Ovary (tissue), 9 donors: ENCODE results near the gene WFIKKN1. TPM values are rescaled to one million over a fixed set of nuclear protein-coding genes. Genes with fewer than 3 reads are reported as not detected.

ENCODE experiments used
- DNase-seq, 5 donors: peaks; one replicate each; pipeline ENCODE4 v3.0.0-alpha.2; 2019 to 2020
- H3K27ac ChIP-seq, 2 donors: fragments of 200-600 bp; one replicate each; pipeline versions ENCODE4 v1.5.1 to v1.8.0; 2019 to 2022
- H3K27me3 ChIP-seq: fragments of 200-600 bp; one replicate; pipeline ENCODE4 v1.8.0; 2022
- H3K36me3 ChIP-seq: fragments of 200-600 bp; sonication (generic); one replicate; pipeline ENCODE4 v1.5.1; 2019
- H3K4me1 ChIP-seq: one replicate; pipeline ENCODE4 v1.8.1; 2013; ENCODE audit warnings: mild to moderate bottlenecking, moderate library complexity; ENCODE audit not compliant: insufficient read depth
- H3K4me3 ChIP-seq: fragments of 200-600 bp; sonication (generic); one replicate; pipeline ENCODE4 v1.5.1; 2017
- H3K9me3 ChIP-seq, 2 donors: fragments of 200-600 bp in 1 of 2; sonication (generic) in 1 of 2; one replicate each; pipeline versions ENCODE4 v1.5.1 to v1.8.1; 2013 to 2019; ENCODE audit warnings: mild to moderate bottlenecking in 1 of 2, moderate library complexity in 1 of 2
- EP300 ChIP-seq: sonication (generic); formaldehyde crosslinking; IDR thresholded peaks from one replicate; pipeline ENCODE4 v1.6.1; 2017; ENCODE audit warnings: antibody characterized with exemption
- POLR2A ChIP-seq: fragments of 450-650 bp; IDR thresholded peaks from one replicate; pipeline ENCODE4 v1.6.1; 2017; ENCODE audit warnings: antibody characterized with exemption, mild to moderate bottlenecking, moderate library complexity
- WGBS, 3 donors: extraction: QIAGEN DNeasy Blood & Tissue Kit in 1 of 3; methylation state at CpG; one replicate each; pipeline versions ENCODE4 v1.1.5 to v1.1.7; 2013 to 2017; 5-methylcytosine and 5-hydroxymethylcytosine counted together
- intact Hi-C, 4 donors: fragments of 100-400 bp; cut with DNase I; formaldehyde crosslinking; loops; one replicate each; pipeline versions ENCODE4 v1.11.0 to v1.15.1; 2022 to 2023
- polyA plus RNA-seq, 2 donors: library from polyadenylated mRNA; stranded (reverse); fragments of 200-250 nt in 1 of 2; fragments of 350-450 nt in 1 of 2; fragmentation: Illumina TruSeq in 1 of 2; extraction: RNeasy Lipid Tissue Mini Kit (QIAGEN cat#74804) in 1 of 2; gene quantifications; one replicate each; pipeline ENCODE4 v1.2.3, GENCODE V29; 2013 to 2014
- total RNA-seq, 7 donors: library from RNA; depleted of rRNA in 2 of 7; stranded (reverse); fragments of >200 nt in 2 of 7; fragmentation: NEBNext Ultra II Directional in 3 of 7; extraction: Animal tissue kit (Norgen Biotek cat#: 25700) in 3 of 7; gene quantifications; one replicate each; pipeline versions ENCODE4 v1.1.0 to v1.2.4, GENCODE V29; 2016 to 2023
- TF ChIP-seq, protein P1 (sequence below), 3 donors: fragments of 450-650 bp in 2 of 3; fragments of 200-600 bp in 1 of 3; IDR thresholded peaks; one replicate each; pipeline versions ENCODE4 v1.5.1 to v1.8.0; 2016 to 2022; ENCODE audit warnings: antibody characterized with exemption in 3 of 3, mild to moderate bottlenecking in 1 of 3
- donor health status: DM: no; HTN: no; CAD: no; lungs with moderate emphysema.
- donor health status: DM: no; HTN: no; CAD: no.
- donor health status: Bipolar disorder and iron deficiency.
- donor health status: DM: yes; HTN: yes; CAD: no.
- donor health status: DM: no; HTN: no; CAD: no.
- donor health status: DM: yes; HTN: yes; CAD: no.

WFIKKN1 gene
- total and polyA plus RNA-seq, 9 donors = 0.10 to 2.6 (median 1.1) TPM

DNA sequence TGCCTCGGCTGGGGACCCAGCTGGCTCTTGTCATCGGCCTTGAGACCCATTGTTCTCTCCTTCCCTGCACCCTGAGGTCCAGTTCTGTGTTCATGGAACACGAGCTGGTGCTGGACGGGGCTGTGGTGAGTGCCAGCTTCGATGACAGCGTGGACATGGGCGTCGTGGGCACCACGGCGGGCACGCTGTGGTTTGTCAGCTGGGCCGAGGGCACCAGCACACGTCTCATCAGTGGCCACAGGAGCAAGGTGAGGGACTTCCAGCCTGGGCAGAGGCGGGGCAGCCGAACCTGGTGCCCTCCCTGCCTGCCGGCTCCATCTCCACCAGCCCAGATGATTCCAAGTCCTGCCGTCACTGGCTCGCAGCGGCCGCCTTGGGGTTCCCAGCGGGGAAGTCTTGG lies 31.8 kb downstream of the WFIKKN1 start:
- DNase-seq = no peak
- intact Hi-C loops = loop anchor here in 2 of 4 donors (5.0 to 10.0 kb wide), 3 partner anchors 80 to 278 kb away; partner anchors contain the start of gene PGAP6 (in 1 of the 2)
- H3K9me3 ChIP-seq = no peaks in the 10 kb centered on the region
- peaks cover 8% of the 10 kb centered on the region for H3K4me1 ChIP-seq
- WGBS, 3 donors = 92 to 96% (median 93%) methylated on average over 19 to 21 of the region's 21 CpGs
- H3K4me3 ChIP-seq = no peak overlapping the region
- no peak overlapping the region for H3K27ac ChIP-seq
- H3K27me3 ChIP-seq = no peaks in the 10 kb centered on the region
- TF ChIP-seq POLR2A = no peak
- no peak for TF ChIP-seq EP300
- TF ChIP-seq, protein P1, sequence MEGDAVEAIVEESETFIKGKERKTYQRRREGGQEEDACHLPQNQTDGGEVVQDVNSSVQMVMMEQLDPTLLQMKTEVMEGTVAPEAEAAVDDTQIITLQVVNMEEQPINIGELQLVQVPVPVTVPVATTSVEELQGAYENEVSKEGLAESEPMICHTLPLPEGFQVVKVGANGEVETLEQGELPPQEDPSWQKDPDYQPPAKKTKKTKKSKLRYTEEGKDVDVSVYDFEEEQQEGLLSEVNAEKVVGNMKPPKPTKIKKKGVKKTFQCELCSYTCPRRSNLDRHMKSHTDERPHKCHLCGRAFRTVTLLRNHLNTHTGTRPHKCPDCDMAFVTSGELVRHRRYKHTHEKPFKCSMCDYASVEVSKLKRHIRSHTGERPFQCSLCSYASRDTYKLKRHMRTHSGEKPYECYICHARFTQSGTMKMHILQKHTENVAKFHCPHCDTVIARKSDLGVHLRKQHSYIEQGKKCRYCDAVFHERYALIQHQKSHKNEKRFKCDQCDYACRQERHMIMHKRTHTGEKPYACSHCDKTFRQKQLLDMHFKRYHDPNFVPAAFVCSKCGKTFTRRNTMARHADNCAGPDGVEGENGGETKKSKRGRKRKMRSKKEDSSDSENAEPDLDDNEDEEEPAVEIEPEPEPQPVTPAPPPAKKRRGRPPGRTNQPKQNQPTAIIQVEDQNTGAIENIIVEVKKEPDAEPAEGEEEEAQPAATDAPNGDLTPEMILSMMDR (IDR thresholded peaks at IDR 0.05) = no peak
- H3K36me3 ChIP-seq = no peaks in the 10 kb centered on the region

DNA sequence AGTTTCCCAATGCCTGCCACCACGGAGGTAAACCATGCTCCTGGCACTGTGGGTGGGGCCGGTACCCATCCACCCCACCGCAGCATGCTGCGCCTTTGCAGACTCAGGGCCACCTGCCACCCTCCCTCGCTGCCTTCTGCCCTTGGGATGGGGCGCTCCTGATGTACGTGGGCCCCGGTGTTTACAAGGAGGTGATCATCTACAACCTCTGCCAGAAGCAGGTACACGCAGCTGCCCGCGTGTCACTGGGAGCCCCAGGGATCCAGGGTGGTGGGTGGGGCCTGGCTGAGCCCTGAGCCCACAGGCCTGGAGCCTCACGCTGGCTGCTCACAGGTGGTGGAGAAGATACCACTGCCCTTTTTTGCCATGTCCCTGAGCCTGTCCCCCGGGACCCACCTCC lies 35.8 kb downstream of the WFIKKN1 start:
- no peak for DNase-seq
- Histone ChIP-seq H3K4me1 (peaks cover 12% of the 10 kb centered on the region), H3K4me3 (no peak overlapping the region), H3K9me3 (no peaks in the 10 kb centered on the region), H3K27me3 (no peaks in the 10 kb centered on the region), H3K36me3 (no peaks in the 10 kb centered on the region), H3K27ac (no peak overlapping the region)
- TF ChIP-seq, protein P1 (IDR thresholded peaks at IDR 0.05) = no peak
- TF ChIP-seq POLR2A = no peak
- no peak for TF ChIP-seq EP300
- intact Hi-C loops = loop anchor here in 3 of 4 donors (5.0 to 10.0 kb wide), 3 partner anchors 99 to 282 kb away; partner anchors contain the start of genes NHLRC4 (in 1 of the 3), PGAP6 (in 1 of the 3) and PIGQ (in 1 of the 3)
- WGBS, 3 donors = 82 to 88% (median 86%) methylated on average over 10 to 13 of the region's 13 CpGs

DNA sequence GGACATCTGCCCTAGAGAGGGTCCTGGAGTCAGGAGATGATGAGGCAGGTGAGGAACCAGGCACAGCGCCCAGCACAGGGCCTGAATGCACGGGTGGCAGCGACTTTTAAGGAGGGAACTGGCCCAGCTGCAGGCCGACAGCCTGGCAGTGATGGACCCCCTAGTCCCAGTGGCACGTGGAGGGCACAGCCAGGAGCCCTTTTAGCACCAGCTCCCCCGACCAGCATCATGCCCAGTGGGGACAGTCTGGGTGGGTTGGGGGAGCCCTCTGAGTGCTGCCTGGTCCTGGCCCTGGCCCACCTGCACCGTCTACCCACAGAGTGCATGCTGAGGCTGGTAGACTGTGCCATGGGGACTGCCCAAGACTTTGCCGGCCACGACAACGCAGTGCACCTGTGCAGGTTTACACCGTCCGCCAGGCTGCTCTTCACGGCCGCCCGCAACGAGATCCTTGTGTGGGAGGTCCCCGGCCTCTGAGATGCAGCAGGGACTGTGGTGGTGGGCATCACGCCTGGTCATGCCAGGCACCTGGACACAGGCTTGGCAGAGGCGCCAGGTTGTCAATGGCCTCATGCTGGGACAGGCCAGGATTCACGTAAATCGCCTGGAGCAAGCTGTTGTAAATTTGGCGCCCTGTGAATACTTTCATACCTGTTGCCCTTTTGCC lies 36.5 kb downstream of the WFIKKN1 start:
- peak overlapping the region in 1 of 2 donors; percentile 4 for H3K27ac ChIP-seq
- intact Hi-C loops = loop anchor here in 3 of 4 donors (5.0 to 10.0 kb wide), 3 partner anchors 100 to 282 kb away; partner anchors contain the start of genes NHLRC4 (in 1 of the 3), PGAP6 (in 1 of the 3) and PIGQ (in 1 of the 3)
- H3K9me3 ChIP-seq = no peaks in the 10 kb centered on the region
- TF ChIP-seq EP300 (no peak), POLR2A (no peak)
- TF ChIP-seq, protein P1 (IDR thresholded peaks at IDR 0.05) = no peak
- no peaks in the 10 kb centered on the region for H3K27me3 ChIP-seq
- peaks cover 12% of the 10 kb centered on the region for H3K4me1 ChIP-seq
- peak overlapping the region; percentile 74 for H3K4me3 ChIP-seq
- no peak for DNase-seq
- WGBS, 3 donors = 78 to 84% (median 81%) methylated on average over 20 to 22 of the region's 22 CpGs
- no peaks in the 10 kb centered on the region for H3K36me3 ChIP-seq

DNA sequence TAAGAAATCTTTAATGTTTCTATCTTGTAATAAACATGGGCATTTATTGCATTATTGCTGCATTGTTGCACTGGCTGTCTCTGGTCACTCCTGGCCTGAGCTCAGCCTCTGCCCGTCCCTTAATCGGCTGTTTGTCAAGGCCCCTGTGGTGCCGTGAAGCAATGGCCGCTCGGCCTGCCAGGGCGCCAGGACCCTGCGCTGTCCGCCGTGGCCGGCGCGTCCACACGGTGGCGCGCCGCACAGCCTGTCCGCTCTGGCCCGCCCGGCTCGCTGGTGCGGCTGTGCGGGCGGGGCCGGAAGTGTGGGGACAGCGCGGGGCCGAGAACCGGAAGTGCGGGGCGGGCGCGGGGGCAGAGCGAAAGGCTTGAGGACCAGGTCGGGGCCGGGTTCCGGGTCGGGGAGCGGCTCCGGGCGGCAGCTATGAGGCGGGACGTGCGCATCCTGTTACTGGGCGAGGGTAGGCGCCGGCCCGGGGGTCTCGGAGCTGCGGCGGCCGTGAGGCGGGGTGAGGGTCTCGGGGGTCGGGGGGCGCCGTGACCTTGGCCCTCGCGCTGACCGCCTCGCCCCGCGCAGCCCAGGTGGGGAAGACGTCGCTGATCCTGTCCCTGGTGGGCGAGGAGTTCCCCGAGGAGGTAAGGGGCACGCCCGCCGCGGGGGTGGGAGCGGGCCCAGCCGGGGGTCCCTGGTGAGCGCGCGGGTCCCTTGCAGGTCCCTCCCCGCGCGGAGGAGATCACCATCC lies 37.2 kb downstream of the WFIKKN1 start, which contains the start of gene RHOT2:
Gene RHOT2 (plus strand): TSS at position 353 of the 739 bp plus-strand sequence. CDS start 68 bp downstream, at position 421.
- DNase-seq = peak; percentile 91 to 96 (median 94)
- Histone ChIP-seq H3K36me3 (no peaks in the 10 kb centered on the region), H3K9me3 (no peaks in the 10 kb centered on the region), H3K27ac (peak within 1 kb of the TSS; percentile 58 to 67), H3K4me1 (peaks cover 12% of the 10 kb centered on the region), H3K27me3 (no peaks in the 10 kb centered on the region), H3K4me3 (peak within 1 kb of the TSS; percentile 74)
- TF ChIP-seq POLR2A (peak; percentile 60), EP300 (no peak)
- TF ChIP-seq, protein P1 (IDR thresholded peaks at IDR 0.05) = peak; percentile 93 to 97 (median 97)
- intact Hi-C loops = loop anchor here in 3 of 4 donors (5.0 to 10.0 kb wide), 3 partner anchors 101 to 283 kb away; partner anchors contain the start of genes NHLRC4 (in 1 of the 3), PGAP6 (in 1 of the 3) and PIGQ (in 1 of the 3)
- WGBS, 3 donors = 1% methylated on average over 57 to 78 of the region's 78 CpGs
